ENCODE measurements around the gene SLC5A1. TPM values are rescaled to one million over a fixed set of nuclear protein-coding genes. Genes with fewer than 3 reads are reported as not detected.

SLC5A1 gene
- polyA plus RNA-seq, 3 donors, result not detected

Small RNA genes within 50 kb of the gene (small RNA-seq; reads per million reads assigned to genes)
- not detected for gene AP1B1P2 (ENCODE audit: insufficient read length, low read depth)

Other genes starting within 250 kb of the SLC5A1 start
- gene YWHAH, start 98.7 kb upstream of the SLC5A1 start, polyA plus RNA-seq, result 100 to 1,000 TPM in 2 of 3 donors, 10 to 100 TPM in 1; 59.5 to 136 (median 132) TPM
- under 1 TPM; 0.28 to 0.65 (median 0.31) TPM for gene C22orf42, start 116.0 kb downstream of the SLC5A1 start, polyA plus RNA-seq
- gene RFPL2, start 161.8 kb downstream of the SLC5A1 start, polyA plus RNA-seq, result 1 to 10 TPM in 1 of 3 donors, under 1 TPM in 2; 0.36 to 1.3 (median 0.94) TPM
- gene SLC5A4, start 212.1 kb downstream of the SLC5A1 start, polyA plus RNA-seq, result not detected

All from CD14-positive monocyte (primary cell).